Cardiac fibroblast (primary cell): ENCODE measurements around the gene HSPBP1.

ENCODE experiments used
- DNase-seq, 2 donors: peaks; one replicate each; pipeline versions ENCODE4 v3.0.0 to v3.0.0-alpha.2; 2010; ENCODE audit warnings: low read depth in 2 of 2
- H3K4me3 ChIP-seq, 2 donors: replicated peaks in 1 of 2; 1 replicate in 1 of 2; 2 replicates in 1 of 2; pipeline ENCODE4 v1.5.1; 2011; ENCODE audit warnings: low read depth in 2 of 2, low read length in 2 of 2, mild to moderate bottlenecking in 2 of 2, moderate library complexity in 1 of 2
- TF ChIP-seq, protein P1 (sequence below): IDR thresholded peaks from one replicate; pipeline ENCODE4 v1.5.1; 2011; ENCODE audit warnings: low read depth, mild to moderate bottlenecking, low read length, inconsistent platforms

The HSPBP1 gene

GRCh38 chr19:55245236-55245904 is 34.5 kb downstream of the HSPBP1 start:
- H3K4me3 ChIP-seq = no peak overlapping the region

GRCh38 chr19:55244004-55244680 is 35.8 kb downstream of the HSPBP1 start:
- no peak for DNase-seq
- TF ChIP-seq, protein P1, sequence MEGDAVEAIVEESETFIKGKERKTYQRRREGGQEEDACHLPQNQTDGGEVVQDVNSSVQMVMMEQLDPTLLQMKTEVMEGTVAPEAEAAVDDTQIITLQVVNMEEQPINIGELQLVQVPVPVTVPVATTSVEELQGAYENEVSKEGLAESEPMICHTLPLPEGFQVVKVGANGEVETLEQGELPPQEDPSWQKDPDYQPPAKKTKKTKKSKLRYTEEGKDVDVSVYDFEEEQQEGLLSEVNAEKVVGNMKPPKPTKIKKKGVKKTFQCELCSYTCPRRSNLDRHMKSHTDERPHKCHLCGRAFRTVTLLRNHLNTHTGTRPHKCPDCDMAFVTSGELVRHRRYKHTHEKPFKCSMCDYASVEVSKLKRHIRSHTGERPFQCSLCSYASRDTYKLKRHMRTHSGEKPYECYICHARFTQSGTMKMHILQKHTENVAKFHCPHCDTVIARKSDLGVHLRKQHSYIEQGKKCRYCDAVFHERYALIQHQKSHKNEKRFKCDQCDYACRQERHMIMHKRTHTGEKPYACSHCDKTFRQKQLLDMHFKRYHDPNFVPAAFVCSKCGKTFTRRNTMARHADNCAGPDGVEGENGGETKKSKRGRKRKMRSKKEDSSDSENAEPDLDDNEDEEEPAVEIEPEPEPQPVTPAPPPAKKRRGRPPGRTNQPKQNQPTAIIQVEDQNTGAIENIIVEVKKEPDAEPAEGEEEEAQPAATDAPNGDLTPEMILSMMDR = no peak
- no peak overlapping the region for H3K4me3 ChIP-seq

More at GRCh38 chr19:55245236-55245904, 34.5 kb downstream of the HSPBP1 start:
- TF ChIP-seq, protein P1 = no peak
- DNase-seq = no peak

- H3K4me3 ChIP-seq = no peak overlapping the region
- no peak for DNase-seq
- TF ChIP-seq, protein P1 = no peak
Observed at GRCh38 chr19:55242517-55242916, 37.4 kb downstream of the HSPBP1 start.

DNA sequence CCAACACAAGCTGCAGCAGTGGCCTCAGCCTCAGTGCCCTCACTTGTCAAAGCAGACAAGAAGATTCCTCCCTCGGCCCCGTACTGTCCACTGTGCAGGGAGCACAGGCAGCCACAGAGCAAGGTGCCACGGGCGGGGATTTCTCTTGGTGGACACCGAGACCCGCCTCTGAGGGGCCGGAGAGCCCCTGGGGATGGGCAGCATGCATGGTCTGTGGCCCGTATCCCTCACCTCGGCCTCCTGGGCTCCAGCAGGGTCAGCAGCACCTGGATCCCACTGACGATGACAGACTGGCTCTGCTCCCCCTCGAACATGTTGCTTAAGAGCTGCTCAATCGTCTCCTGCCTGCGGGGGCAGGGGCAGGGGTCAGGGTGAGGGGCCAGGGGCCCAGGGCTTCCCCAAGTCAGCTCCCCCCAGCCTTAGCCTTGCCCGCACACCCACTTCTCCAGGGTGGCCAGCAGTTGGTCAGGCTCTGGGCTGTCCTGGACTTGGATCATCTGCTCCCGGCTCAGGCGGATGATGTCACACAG is 37.9 kb downstream of the HSPBP1 start:
- TF ChIP-seq, protein P1 = no peak
- H3K4me3 ChIP-seq = no peak overlapping the region
- DNase-seq = no peak

- H3K4me3 ChIP-seq = no peak overlapping the region
- no peak for DNase-seq
- TF ChIP-seq, protein P1 = no peak
Observed at GRCh38 chr19:55241143-55241934, 38.6 kb downstream of the HSPBP1 start.

GRCh38 chr19:55240713-55241020 is 39.2 kb downstream of the HSPBP1 start:
- H3K4me3 ChIP-seq = no peak overlapping the region
- DNase-seq = no peak
- TF ChIP-seq, protein P1 = no peak
